Measurements from ENCODE around the gene GRAMD4.

The GRAMD4 gene

GRCh38 chr22:46619830-46620501 lies at the start of gene GRAMD4:
Gene GRAMD4, plus strand, starts transcription at chr22:46620386. Its CDS starts 6,414 bp downstream, at chr22:46626800.
- H3K4me1 ChIP-seq, result no peaks in the 10 kb centered on the region
- H3K27me3 ChIP-seq (ENCODE audit: low read depth), result no peaks in the 10 kb centered on the region
- peak in 1 of 2 experiments; percentile 21 for DNase-seq (ENCODE audit: low spot score in 2 of 2)
- no peak within 1 kb of the TSS for H3K4me3 ChIP-seq
- H3K36me3 ChIP-seq (replicated peaks), result no peaks in the 10 kb centered on the region
- no peaks in the 10 kb centered on the region for H3K9me3 ChIP-seq
- in situ Hi-C loops (cut with MboI; ENCODE audit: low sequenced_read_pairs), result no loop called here

- Histone ChIP-seq H3K4me1 (peaks cover 6% of the 10 kb centered on the region), H3K4me3 (no peak overlapping the region), H3K36me3 (replicated peaks) (no peaks in the 10 kb centered on the region), H3K9me3 (no peaks in the 10 kb centered on the region), H3K27me3 (ENCODE audit: low read depth) (no peaks in the 10 kb centered on the region)
- DNase-seq (ENCODE audit: low spot score in 2 of 2), result no peak
- in situ Hi-C loops (cut with MboI; ENCODE audit: low sequenced_read_pairs), result no loop called here
These were observed 48.4 kb upstream of the GRAMD4 start for GRCh38 chr22:46571642-46572250.

- Histone ChIP-seq H3K36me3 (replicated peaks) (no peaks in the 10 kb centered on the region), H3K9me3 (no peaks in the 10 kb centered on the region), H3K4me1 (peaks cover 6% of the 10 kb centered on the region), H3K4me3 (no peak overlapping the region), H3K27me3 (ENCODE audit: low read depth) (no peaks in the 10 kb centered on the region)
- DNase-seq (ENCODE audit: low spot score in 2 of 2), result no peak
- in situ Hi-C loops (cut with MboI; ENCODE audit: low sequenced_read_pairs), result no loop called here
These were observed 47.0 kb upstream of the GRAMD4 start for GRCh38 chr22:46572911-46573780.

GRCh38 chr22:46573781-46574437 lies 46.3 kb upstream of the GRAMD4 start:
- Histone ChIP-seq H3K9me3 (no peaks in the 10 kb centered on the region), H3K4me3 (no peak overlapping the region), H3K4me1 (peaks cover 8% of the 10 kb centered on the region), H3K36me3 (replicated peaks) (no peaks in the 10 kb centered on the region), H3K27me3 (ENCODE audit: low read depth) (no peaks in the 10 kb centered on the region)
- in situ Hi-C loops (cut with MboI; ENCODE audit: low sequenced_read_pairs), result no loop called here
- no peak for DNase-seq (ENCODE audit: low spot score in 2 of 2)

- no peaks in the 10 kb centered on the region for H3K27me3 ChIP-seq (ENCODE audit: low read depth)
- H3K36me3 ChIP-seq (replicated peaks), result no peaks in the 10 kb centered on the region
- in situ Hi-C loops (cut with MboI; ENCODE audit: low sequenced_read_pairs), result no loop called here
- H3K4me3 ChIP-seq, result no peak overlapping the region
- DNase-seq (ENCODE audit: low spot score in 2 of 2), result no peak
- peaks cover 8% of the 10 kb centered on the region for H3K4me1 ChIP-seq
- no peaks in the 10 kb centered on the region for H3K9me3 ChIP-seq
These were observed 45.7 kb upstream of the GRAMD4 start for GRCh38 chr22:46574438-46574992.

GRCh38 chr22:46574993-46575910 lies 44.9 kb upstream of the GRAMD4 start:
- in situ Hi-C loops (cut with MboI; ENCODE audit: low sequenced_read_pairs), result no loop called here
- Histone ChIP-seq H3K4me1 (peaks cover 8% of the 10 kb centered on the region), H3K4me3 (no peak overlapping the region), H3K9me3 (no peaks in the 10 kb centered on the region), H3K36me3 (replicated peaks) (no peaks in the 10 kb centered on the region), H3K27me3 (ENCODE audit: low read depth) (no peaks in the 10 kb centered on the region)
- no peak for DNase-seq (ENCODE audit: low spot score in 2 of 2)

- Histone ChIP-seq H3K9me3 (no peaks in the 10 kb centered on the region), H3K27me3 (ENCODE audit: low read depth) (no peaks in the 10 kb centered on the region), H3K4me3 (peak overlapping the region; percentile 8; the same call in 1 of the 2 replicates), H3K4me1 (peaks cover 8% of the 10 kb centered on the region), H3K36me3 (replicated peaks) (no peaks in the 10 kb centered on the region)
- DNase-seq (ENCODE audit: low spot score in 2 of 2), result peak in 1 of 2 experiments; percentile 42
- in situ Hi-C loops (cut with MboI; ENCODE audit: low sequenced_read_pairs), result no loop called here
These were observed 44.2 kb upstream of the GRAMD4 start for GRCh38 chr22:46575911-46576555.

- H3K4me3 ChIP-seq, result peak overlapping the region; percentile 53
- no peaks in the 10 kb centered on the region for H3K27me3 ChIP-seq (ENCODE audit: low read depth)
- in situ Hi-C loops (cut with MboI; ENCODE audit: low sequenced_read_pairs), result no loop called here
- DNase-seq (ENCODE audit: low spot score in 2 of 2), result peak; percentile 43 to 72
- no peaks in the 10 kb centered on the region for H3K9me3 ChIP-seq
- peaks cover 8% of the 10 kb centered on the region for H3K4me1 ChIP-seq
- no peaks in the 10 kb centered on the region for H3K36me3 ChIP-seq (replicated peaks)
These were observed 43.4 kb upstream of the GRAMD4 start for GRCh38 chr22:46576556-46577367.

- Histone ChIP-seq H3K4me1 (peaks cover 8% of the 10 kb centered on the region), H3K36me3 (replicated peaks) (no peaks in the 10 kb centered on the region), H3K9me3 (no peaks in the 10 kb centered on the region), H3K4me3 (peak overlapping the region; percentile 53), H3K27me3 (ENCODE audit: low read depth) (no peaks in the 10 kb centered on the region)
- no peak for DNase-seq (ENCODE audit: low spot score in 2 of 2)
- in situ Hi-C loops (cut with MboI; ENCODE audit: low sequenced_read_pairs), result no loop called here
These were observed 42.6 kb upstream of the GRAMD4 start for GRCh38 chr22:46577368-46578249.

- H3K4me1 ChIP-seq, result peaks cover 8% of the 10 kb centered on the region
- DNase-seq (ENCODE audit: low spot score in 2 of 2), result no peak
- H3K9me3 ChIP-seq, result no peaks in the 10 kb centered on the region
- peak overlapping the region; percentile 53 for H3K4me3 ChIP-seq
- no peaks in the 10 kb centered on the region for H3K36me3 ChIP-seq (replicated peaks)
- in situ Hi-C loops (cut with MboI; ENCODE audit: low sequenced_read_pairs), result no loop called here
- H3K27me3 ChIP-seq (ENCODE audit: low read depth), result no peaks in the 10 kb centered on the region
These were observed 41.8 kb upstream of the GRAMD4 start for GRCh38 chr22:46578251-46578823.
